Measurements from ENCODE around the gene MED22.
"Not testable (repeated sequence)": the region's sequence is repeated elsewhere in the genome, so short reads cannot be mapped to it uniquely, and the experiment has no call there.

Gene MED22

DNA sequence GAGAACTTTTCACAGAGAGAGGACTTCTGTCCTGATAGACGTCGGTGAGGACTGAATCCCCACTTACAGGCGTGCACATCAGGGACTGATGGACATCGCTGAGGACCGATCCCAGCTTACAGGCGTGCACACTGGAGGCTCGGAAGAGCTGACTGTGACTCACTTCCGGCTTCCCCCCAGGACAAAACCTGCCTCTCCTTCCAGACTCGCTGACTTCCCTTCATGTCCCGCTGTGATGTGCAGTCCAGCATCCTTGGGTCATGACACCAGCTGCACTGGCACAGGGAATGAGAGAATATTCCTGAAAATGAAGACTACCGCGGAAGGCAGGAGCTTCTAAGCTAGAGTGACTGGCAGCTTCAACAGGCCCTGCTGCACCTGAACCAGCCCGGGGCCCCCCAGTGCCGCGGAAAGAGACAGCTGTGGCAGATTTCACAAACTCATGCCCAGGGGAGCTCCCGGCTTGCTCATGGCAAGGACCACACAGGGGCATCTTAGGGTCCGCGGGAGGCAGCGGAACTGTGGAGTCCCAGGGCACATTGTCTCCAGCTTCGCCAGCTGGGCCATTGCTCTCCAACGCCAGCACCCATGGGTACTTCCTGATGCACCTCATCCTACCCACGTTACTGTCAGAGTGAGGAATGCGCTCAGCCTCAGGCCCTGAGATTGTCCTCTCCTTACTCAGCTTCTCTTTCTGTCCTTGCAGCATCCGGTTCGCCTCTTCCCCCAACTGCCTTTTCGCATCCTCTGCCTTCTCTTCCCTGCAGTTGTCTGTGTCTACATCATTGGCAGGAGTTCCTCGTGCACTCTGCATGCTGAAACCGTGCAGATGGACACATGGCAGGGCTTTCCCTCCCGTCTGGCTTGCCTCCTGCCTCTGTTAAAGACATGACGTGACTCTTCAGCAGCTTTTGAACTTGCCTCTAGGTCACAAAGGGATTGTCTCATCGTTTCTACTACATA lies 41.4 kb downstream of the MED22 start:
- no peak for DNase-seq (ENCODE audit: low read depth, low spot score)

DNA sequence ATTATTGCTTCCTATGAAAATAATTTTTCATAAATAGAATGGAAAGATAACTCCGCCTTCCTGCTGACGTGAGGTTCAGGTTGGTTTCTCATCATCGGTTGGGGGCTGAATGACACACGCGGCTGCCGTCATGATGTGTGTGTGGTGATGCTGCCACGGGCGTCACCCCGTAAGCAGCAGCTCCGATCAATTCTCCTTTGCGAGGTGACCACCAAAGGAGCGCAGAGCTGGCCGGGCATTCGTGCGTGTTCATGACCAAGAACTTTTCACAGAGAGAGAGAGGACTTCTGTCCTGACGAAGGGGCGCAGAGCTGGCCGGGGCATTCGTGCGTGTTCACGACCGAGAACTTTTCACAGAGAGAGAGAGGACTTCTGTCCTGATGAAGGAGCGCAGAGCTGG lies 42.2 kb downstream of the MED22 start:
- DNase-seq (ENCODE audit: low read depth, low spot score) = no peak

DNA sequence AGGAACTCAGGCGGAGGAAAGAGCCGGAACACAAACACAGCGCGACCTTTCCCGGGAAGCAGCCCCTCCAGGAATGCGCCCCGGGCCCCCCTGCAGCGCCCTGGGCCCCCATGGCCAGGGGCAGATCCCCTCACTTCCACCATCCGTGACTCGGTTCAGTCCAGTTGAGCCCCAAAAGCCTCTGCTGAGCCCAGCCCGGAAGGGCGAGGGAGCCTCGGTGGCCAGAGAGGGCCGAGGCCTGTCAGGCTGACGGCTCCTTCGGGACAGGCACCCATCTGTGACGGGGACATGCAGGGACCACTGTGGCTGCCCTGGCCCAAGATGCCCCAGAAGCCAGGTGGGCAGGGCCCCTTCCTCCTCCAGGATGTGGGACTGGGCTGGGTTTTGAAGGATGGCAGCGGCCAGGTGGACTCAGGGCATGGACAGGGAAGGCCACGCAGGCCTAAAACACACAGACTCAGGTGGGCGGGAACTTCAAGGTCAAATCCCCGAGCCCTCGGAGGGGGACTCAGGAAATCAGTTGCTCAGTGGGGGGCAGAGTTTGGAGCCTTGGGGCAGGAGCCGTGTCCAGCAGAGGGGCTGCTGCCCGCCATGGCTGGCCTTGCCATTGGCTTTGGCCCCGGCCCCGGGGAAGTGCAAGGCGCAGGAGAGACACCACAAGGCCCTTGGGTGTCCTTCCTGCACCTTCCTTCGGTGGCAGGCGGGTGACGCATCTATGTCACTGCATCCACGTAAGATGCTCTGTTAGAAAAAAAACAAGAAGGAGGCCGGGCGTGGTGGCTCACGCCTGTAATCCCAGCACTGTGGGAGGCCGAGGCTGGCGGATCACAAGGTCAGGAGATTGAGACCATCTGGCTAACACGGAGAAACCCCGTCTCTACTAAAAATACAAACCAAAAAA lies 43.2 kb downstream of the MED22 start:
- DNase-seq (ENCODE audit: low read depth, low spot score) = no peak

DNA sequence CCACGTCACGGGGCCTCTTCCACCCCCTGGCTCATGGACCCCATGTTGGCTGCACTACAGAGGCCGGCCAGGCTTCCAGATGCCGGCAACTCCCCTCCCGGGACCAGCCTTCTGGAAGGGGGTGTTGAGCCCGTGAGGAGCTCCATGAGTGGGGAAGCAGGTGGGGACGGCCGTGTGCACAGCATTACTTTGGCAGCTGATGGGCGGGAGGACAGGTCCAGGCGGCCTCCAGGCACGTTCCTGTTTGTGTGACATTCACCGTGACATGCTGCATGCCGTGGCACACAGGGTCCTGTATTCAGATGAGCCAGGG lies 43.8 kb downstream of the MED22 start:
- DNase-seq (ENCODE audit: low read depth, low spot score) = no peak

DNA sequence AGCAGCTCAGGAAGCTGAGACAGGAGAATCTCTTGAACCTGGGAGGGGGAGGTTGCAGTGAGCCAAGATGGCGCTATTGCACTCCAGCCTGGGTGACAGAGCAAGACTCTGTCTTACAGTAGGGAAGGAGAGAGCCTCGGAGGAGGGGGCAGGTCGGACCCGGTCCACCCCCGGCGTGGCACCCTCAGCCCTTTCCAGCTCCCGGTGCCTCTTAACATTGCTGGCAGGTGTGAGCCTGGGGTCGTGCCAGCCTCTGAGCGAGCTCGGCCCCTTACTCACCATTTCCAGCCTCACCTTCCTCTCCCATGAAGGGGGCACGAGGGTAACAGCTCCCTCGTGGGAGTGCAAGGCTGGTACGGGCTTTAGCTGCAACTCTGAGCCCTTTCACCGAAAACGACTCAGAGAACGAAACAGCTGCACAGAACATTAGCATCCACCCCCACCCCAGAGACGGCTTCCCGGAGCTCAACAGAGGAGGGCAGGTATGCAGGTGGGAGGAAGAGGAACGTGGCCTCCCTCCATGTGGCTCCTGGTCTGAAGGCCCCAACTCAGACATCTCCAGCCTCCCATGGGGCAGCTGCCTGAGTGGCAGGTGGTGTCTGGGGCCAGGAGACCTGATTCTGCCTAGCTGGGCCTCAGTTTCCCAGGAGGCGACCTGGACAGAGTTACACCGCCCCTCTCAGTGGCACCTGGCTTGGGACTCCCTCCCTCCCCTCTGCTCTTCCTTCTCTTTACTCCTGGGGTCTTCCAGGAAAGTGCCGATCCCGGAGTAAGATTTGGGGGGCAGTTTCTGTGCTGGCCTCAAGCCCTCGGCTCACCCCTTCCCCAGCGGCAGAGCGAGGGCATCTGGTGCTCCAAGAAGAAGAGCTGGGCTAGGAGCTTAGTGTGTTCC lies 44.4 kb downstream of the MED22 start:
- DNase-seq (ENCODE audit: low read depth, low spot score) = no peak

DNA sequence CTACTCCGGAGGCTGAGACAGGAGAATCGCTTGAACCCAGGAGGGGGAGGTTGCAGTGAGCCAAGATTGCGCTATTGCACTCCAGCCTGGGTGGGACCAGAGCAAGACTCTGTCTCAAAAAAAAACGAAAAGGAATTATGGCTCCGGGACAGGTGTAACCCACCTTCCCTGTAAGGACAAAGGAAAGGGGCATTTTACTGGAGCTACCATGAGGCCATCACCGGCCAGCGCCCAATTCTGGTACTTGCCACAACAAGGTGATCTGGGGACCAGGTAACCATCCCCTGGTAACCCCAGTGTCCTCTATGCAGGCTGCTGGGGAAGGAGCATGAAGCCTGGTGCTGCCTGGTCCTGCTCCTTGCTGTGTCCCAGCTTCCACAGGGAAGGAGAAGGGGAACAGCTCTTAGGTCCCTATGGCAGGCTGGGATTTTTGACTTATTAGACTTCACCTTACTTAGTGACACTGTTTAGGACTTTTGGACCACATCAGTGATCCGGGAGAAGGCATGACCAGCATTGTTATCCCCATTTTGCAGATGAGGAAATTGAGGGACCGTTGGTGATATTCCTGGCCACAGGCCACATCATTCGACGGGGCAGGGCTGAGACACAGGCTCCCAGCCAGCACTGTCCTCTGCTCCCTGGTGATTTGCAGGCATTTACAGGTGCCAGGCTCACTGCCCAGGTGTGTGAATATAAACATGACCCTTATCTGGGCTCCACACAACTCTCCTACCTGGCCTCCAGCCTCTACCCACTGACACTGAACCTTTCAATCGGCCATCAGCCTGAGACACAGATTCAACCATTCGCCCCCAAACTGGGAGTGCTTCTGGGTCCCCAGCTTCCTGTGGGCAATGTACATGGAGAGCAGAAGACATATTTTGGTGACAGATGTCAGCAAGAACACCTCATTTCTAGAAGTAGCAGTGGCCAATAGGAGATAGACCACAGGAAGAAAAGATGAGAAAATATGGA lies 46.4 kb downstream of the MED22 start:
- DNase-seq (ENCODE audit: low read depth, low spot score) = no peak

DNA sequence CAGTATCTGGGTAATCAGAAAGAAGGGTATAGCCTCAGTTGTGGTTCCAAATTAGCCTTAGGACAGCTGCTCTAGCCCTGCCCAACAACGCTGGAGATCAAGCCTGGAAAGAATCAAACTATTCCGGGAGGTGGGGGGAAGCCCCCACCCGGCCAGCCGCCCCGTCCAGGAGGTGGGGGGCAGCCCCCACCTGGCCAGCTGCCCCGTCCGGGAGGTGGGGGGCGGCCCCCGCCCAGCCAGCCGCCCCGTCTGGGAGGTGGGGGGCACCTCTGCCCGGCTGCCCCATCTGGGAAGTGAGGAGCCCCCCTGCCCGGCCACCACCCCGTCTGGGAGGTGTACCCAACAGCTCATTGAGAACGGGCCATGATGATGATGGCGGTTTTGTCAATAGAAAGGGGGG lies 47.9 kb downstream of the MED22 start:
- not testable (repeated sequence) for DNase-seq (ENCODE audit: low read depth, low spot score)

DNA sequence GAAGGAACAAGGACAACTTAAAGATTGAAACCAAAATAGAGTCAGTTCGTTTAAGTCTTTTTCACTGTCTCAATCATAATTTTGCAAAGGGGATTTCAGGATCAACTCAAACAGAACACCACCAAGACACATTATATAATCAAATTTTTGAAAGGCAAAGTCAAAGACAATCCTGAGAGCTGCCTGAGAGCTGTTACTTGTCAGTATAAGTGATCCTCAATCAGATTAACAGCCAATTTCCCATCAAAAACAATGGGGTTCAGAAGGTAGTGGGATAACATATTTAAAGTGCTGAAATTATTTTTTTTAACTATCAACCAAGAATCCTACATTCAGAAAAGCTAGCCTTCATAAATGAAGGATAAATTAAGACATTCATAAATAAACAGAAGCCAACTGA lies 53.7 kb downstream of the MED22 start:
- no peak for DNase-seq (ENCODE audit: low read depth, low spot score)

DNA sequence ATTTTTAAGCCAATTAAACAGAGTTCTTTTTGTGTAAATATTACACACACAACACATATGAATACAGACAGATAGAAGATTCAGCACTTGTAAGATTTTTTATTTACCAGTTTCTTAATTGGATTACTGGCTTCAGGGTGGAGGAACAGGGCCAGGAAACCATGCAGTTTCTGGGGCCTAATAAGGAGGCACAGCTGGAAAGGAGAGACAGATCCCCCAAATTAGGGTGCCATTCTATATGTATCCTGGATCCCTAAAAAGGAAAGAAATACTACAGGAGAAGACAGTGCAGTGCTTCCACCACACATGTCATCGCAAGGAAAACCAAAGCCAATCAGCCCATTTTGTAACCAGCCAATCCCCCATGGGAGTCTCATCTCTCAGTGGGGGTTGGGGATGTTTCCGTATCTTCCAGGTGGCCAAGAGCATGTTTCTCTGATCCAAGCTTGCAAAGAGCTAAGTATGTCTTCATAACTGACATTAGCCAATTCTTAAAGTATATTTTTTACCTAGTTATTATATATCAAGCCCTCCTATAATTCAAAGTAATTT lies 57.1 kb downstream of the MED22 start:
- no peak for DNase-seq (ENCODE audit: low read depth, low spot score)
